ENCODE results near the gene DYNC1H1.

GRCh38 chr14:101992708-101993107 lies 28.3 kb downstream of the DYNC1H1 start:
- peak in 3 of 11 experiments; percentile 23 to 45 (median 30) for TF ChIP-seq CTCF (IDR thresholded peaks at IDR 0.05 in 8 of 11, conservative IDR thresholded peaks at IDR 0.05 in 3 of 11)
- no peak for TF ChIP-seq POLR2A (IDR thresholded peaks at IDR 0.05)

Measured in spleen (tissue), 7 donors.